Measurements from ENCODE around the gene RHOG.
"Not testable (repeated sequence)": the region's sequence is repeated elsewhere in the genome, so short reads cannot be mapped to it uniquely, and the experiment has no call there.

The RHOG gene

GRCh38 chr11:3840870-3841425 is at the start of gene RHOG:
TSS of gene RHOG (minus strand) at chr11:3840959. CDS start at chr11:3828138, 12,821 bp downstream.
- no peak for FAIRE-seq

GRCh38 chr11:3890014-3890413 is 49.3 kb upstream of the RHOG start:
- no peak for FAIRE-seq

GRCh38 chr11:3888876-3889275 is 48.1 kb upstream of the RHOG start:
- no peak for FAIRE-seq

DNA sequence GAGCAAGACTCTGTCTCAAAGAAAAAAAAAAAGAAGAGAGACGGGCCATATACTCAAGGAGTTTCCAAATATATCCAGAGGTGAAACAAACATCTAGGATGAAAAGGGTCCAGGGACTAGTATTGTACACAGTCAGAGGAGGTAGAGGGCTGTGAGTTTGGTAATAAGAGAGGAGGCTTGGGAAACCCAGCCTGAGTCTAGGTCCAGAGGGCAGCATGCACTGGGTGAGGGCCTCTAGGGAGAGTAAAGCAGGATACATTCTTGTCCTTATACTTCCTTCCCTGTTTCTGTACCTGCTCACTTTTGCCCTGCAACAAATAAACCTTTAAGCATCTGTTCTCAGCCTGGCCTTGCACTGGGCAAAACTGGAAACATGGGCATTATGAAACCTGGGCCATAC is 46.2 kb upstream of the RHOG start:
- no peak for FAIRE-seq

- no peak for FAIRE-seq
Measured at GRCh38 chr11:3885855-3886254, 45.1 kb upstream of the RHOG start.

DNA sequence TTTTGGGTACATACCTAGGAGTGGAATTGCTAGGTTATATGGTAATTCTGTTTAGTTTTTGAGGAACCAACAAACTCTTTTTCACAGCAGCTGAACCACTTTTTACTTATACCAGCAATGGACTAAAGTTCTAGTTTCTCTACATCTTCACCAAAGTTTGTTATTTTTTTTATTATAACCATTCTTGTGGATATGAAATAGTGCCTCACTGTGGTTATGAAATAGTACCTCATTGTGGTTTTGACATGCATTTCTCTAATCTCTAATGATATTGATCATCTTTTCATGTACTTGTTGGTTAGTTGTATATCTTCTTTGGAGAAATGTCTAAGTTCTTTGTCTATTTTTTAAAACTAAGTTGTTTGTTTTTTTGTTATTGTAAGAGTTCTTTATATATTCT is 41.9 kb upstream of the RHOG start:
- FAIRE-seq: no peak

- no peak for FAIRE-seq
Measured at GRCh38 chr11:3880724-3881123, 40.0 kb upstream of the RHOG start.

DNA sequence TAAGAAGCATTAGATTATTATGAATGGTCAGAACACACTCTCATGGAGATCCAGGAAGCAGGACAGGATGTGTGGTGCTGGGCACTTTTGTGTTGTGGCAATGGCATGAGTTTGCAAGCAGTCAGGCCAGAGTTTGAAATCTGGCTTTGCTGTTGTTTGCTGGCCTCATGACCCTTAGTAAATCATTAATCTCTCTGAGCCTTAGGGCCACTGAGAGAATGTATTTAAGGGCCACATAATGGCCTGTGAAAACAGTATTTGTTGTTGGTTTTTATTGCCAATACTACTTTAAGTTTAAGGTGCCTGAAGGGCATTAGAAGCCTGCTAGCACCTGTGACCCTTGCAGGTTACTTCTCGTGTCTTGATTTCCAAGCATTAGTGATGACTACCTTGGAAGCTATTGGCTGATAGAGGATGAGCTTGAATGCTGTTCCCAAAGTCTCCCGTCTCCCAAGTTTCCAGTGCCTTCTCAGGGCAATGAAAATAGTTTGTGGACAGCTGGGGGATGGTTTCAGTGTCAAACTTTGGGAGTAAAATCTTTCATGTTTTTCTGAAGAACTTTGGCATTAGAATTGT is 39.3 kb upstream of the RHOG start:
- FAIRE-seq: no peak

GRCh38 chr11:3879216-3879966 is 38.6 kb upstream of the RHOG start:
- FAIRE-seq: no peak

DNA sequence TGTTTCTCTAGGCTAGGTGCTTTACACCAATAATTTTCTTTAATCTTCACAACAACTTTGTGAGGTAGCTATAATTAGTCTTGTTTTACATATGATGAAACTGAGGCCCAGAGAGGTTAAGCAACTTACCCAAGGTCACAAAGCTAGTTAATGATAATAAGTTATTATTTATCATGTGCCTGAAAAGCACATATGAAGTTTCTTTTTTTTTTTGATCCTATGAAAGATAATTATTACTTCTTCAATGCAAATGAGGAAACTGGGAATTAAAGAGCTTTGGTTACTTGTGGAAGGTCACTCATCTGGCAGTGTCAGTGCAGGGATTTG is 37.5 kb upstream of the RHOG start:
- FAIRE-seq: no peak

DNA sequence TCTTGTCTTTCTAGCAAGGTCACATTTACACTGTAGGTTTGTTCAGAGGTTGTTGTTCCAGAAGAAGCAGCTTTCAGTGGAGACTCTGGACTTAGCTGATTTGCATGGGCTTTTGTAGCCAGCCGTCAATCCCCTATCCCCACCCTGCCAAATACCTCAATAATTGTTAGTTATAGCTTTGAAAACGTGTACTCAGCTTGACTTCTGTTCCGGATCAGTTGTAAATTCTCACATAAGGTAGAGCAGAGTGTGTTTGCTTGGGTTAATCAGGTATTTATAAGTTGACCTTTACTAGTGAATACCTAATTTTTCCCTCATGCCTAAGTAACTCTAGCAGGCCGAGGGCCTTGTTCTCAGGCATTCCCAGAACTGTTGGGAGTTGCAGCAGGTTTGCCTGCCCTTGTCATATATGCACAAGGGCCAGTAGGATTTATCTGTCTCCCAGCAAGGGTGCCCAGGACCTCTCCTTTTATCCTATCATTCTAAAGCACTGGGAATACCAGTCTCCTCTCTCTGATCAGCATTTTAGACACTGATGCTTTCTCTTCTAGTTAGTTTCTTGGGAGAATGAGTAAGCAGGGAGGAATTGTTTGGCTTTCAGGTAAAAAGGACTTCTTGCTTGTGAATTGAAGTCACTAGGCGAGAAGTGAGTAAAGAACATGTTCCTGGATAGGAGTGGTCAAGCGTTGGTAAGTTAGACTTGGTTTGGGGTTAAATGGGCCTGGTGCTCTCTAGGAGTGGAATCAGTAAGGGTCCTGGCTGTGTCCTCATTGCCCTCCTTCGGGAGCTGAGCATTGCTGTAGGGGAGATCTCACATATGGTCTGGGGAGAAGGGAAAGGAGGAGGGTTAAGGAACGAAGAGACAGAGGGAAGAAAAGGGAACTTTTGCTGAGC is 36.9 kb upstream of the RHOG start:
- FAIRE-seq: no peak

GRCh38 chr11:3876613-3877012 is 35.9 kb upstream of the RHOG start:
- no peak for FAIRE-seq

DNA sequence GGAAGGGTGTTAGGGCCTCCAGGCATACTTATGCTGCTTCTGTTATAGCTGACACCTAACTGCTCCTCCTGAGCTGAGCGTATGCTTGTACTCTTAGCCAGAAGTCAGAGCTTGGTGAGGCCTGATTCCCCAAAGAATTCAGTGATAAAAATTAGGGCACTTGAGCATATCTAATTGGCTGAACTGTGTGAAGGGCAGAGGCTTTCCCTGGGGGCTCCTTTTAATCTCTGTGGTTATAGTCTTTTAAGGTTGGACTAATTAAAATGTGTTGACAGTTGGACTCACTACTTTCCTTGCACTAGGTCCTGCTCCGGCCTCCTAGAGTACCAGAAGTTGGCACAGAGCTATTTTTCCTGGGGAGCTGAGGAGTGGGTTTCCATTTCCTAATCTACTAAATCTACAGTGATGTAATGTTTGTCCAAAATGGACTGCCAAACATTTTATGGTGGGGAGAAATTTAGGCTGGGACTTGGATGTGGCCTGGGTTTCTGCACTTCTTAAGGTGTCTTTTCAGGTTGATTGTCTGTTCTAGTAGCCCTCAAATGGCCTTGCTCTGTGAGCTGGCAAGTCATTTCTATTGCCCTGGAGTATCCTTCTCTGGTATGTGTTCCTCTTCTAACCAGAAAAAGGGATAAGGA is 33.1 kb upstream of the RHOG start:
- no peak for FAIRE-seq

GRCh38 chr11:3867209-3868091 is 26.7 kb upstream of the RHOG start:
- no peak for FAIRE-seq

- FAIRE-seq: no peak
Measured at GRCh38 chr11:3866836-3867208, 26.1 kb upstream of the RHOG start.

GRCh38 chr11:3866206-3866605 is 25.4 kb upstream of the RHOG start:
- no peak for FAIRE-seq

GRCh38 chr11:3865388-3866193 is 24.8 kb upstream of the RHOG start:
- FAIRE-seq: no peak

DNA sequence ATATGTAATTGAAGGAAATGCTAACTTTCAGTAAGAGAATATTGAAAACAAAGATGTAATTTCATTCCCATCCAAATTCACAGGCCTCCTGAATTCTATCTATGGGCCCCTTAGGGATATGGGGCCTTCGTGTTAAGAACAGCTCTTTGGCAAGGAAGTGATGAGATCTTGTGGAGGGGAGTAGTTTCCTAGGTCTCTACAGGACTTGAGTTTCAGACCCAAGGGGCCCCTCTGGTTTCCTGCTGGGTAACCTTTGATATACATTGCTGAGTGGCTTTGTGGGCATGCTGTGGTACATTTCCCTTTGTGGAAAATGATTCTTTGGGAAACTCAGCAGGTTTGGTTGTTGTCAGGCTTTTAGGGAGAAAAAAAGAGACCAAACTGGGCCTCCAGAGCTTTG is 20.9 kb upstream of the RHOG start:
- FAIRE-seq: no peak

- FAIRE-seq: not testable (repeated sequence)
Measured at GRCh38 chr11:3860898-3861393, 20.2 kb upstream of the RHOG start.

GRCh38 chr11:3860375-3860774 is 19.6 kb upstream of the RHOG start:
- no peak for FAIRE-seq

GRCh38 chr11:3859373-3859881 is 18.7 kb upstream of the RHOG start:
- FAIRE-seq: no peak

Measured in G401.6 (cell line).